ENCODE data around the gene MMP13.

DNA sequence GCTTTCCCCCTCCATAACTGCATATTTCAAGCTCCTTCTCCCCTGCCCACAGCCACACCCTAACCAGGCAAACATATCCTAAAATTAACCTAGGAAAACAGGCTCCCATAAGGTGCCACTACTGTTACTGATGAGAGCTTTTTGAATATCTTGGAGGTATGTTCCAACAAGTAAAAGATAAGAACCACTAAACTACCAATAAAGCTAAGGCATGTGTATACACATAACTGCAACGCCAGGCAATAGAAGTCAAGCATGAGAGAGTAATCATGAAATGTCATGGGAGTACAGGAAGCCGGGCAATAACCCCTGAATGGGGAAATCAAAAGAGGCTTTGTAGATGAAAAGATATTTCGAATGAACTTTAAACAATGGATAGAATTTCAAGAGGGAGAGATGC, 9.3 kb downstream of the MMP13 start:
- TF ChIP-seq POLR2A (IDR thresholded peaks at IDR 0.05; ENCODE audit: low read depth, low read length) (no peak), TAF1 (IDR thresholded peaks at IDR 0.05; ENCODE audit: borderline replicate concordance, low read depth, low read length) (no peak), POLR2AphosphoS5 (IDR thresholded peaks at IDR 0.05; ENCODE audit: low read depth, low read length) (no peak)
